GM20000 (cell line): ENCODE measurements around the gene EXOC2.
"Not testable (repeated sequence)": the region's sequence is repeated elsewhere in the genome, so short reads cannot be mapped to it uniquely, and the experiment has no call there.

ENCODE experiments used
- DNase-seq: peaks from one replicate; pipeline ENCODE4 v3.0.0; 2012; ENCODE audit warnings: low spot score
- CTCF ChIP-seq: IDR thresholded peaks from 2 replicates; pipeline ENCODE4 v1.5.1; 2012; ENCODE audit warnings: mild to moderate bottlenecking, control low read depth; ENCODE audit errors: extremely low read depth, missing control alignments

The EXOC2 gene

GRCh38 chr6:674956-675355 lies 18.0 kb downstream of the EXOC2 start:
- no peak for DNase-seq
- TF ChIP-seq CTCF = no peak

- TF ChIP-seq CTCF = no peak
Observed at GRCh38 chr6:674406-674805, 18.5 kb downstream of the EXOC2 start.

GRCh38 chr6:667253-667927 lies 25.5 kb downstream of the EXOC2 start:
- no peak for DNase-seq
- TF ChIP-seq CTCF = no peak

More at GRCh38 chr6:674406-674805, 18.5 kb downstream of the EXOC2 start:
- DNase-seq = no peak

- no peak for TF ChIP-seq CTCF
- no peak for DNase-seq
Observed at GRCh38 chr6:665403-666267, 27.3 kb downstream of the EXOC2 start.

- DNase-seq = not testable (repeated sequence)
Observed at GRCh38 chr6:663788-664187, 29.2 kb downstream of the EXOC2 start.

GRCh38 chr6:659716-660581 lies 33.0 kb downstream of the EXOC2 start:
- DNase-seq = no peak
- TF ChIP-seq CTCF = no peak

GRCh38 chr6:658244-658643 lies 34.7 kb downstream of the EXOC2 start:
- no peak for DNase-seq
- no peak for TF ChIP-seq CTCF
